Kidney (tissue), 14 donors: Measurements from ENCODE around the gene TNPO2. TPM values are rescaled to one million over a fixed set of nuclear protein-coding genes. Genes with fewer than 3 reads are reported as not detected.

ENCODE experiments used
- DNase-seq, 5 donors: peaks; one replicate each; pipeline ENCODE4 v3.0.0-alpha.2; 2013 to 2020
- FAIRE-seq: peaks from 2 replicates; lab custom pipeline; 2012; peaks lifted over from hg19 to GRCh38; lab: Jason Lieb, UNC
- H3K27ac ChIP-seq, 2 donors: one replicate each; pipeline ENCODE4 v1.7.0; 2013; ENCODE audit warnings: low read depth in 2 of 2, low read length in 2 of 2, inconsistent platforms in 1 of 2
- H3K27me3 ChIP-seq: one replicate; pipeline ENCODE4 v1.7.1; 2013; ENCODE audit warnings: low read length, inconsistent platforms; ENCODE audit not compliant: control insufficient read depth, insufficient read depth
- H3K36me3 ChIP-seq, 3 donors: one replicate each; pipeline versions ENCODE4 v1.7.0 to v1.7.1; 2013; ENCODE audit warnings: low read length in 3 of 3, control low read depth in 1 of 3, inconsistent platforms in 1 of 3; ENCODE audit not compliant: insufficient read depth in 3 of 3, control insufficient read depth in 2 of 3
- H3K4me1 ChIP-seq, 3 donors: one replicate each; pipeline versions ENCODE4 v1.7.0 to v1.7.1; 2013; ENCODE audit warnings: low read length in 3 of 3, inconsistent platforms in 1 of 3, low read depth in 1 of 3; ENCODE audit not compliant: control insufficient read depth in 2 of 3, insufficient read depth in 2 of 3
- H3K4me3 ChIP-seq, 3 donors: one replicate each; pipeline versions ENCODE4 v1.7.0 to v1.8.1; 2013; ENCODE audit warnings: low read length in 3 of 3, control low read depth in 1 of 3, inconsistent platforms in 1 of 3
- H3K9ac ChIP-seq, 3 donors: one replicate each; pipeline versions ENCODE4 v1.7.0 to v1.7.1; 2013; ENCODE audit warnings: low read length in 3 of 3, control low read depth in 1 of 3, inconsistent platforms in 1 of 3
- H3K9me3 ChIP-seq, 3 donors: one replicate each; pipeline versions ENCODE4 v1.7.0 to v1.7.1; 2013; ENCODE audit warnings: low read length in 3 of 3, control low read depth in 1 of 3, inconsistent platforms in 1 of 3; ENCODE audit not compliant: control insufficient read depth in 2 of 3, insufficient read depth in 1 of 3
- CTCF ChIP-seq: IDR thresholded peaks from 3 replicates; pipeline ENCODE4 v1.5.1; 2012; ENCODE audit warnings: mild to moderate bottlenecking, moderate library complexity, borderline replicate concordance; ENCODE audit not compliant: insufficient read depth; ENCODE audit errors: extremely low read depth
- intact Hi-C: fragments of 100-400 bp; cut with DNase I; formaldehyde crosslinking; loops from one replicate; pipeline ENCODE4 v1.11.1; 2022
- polyA plus RNA-seq: library from polyadenylated mRNA; stranded (reverse); fragments of 350-450 nt; fragmentation: Illumina TruSeq; extraction: RNeasy Lipid Tissue Mini Kit (QIAGEN cat#74804); gene quantifications from one replicate; pipeline ENCODE4 v1.2.3, GENCODE V29; 2014; ENCODE audit warnings: low read depth, low replicate concordance; ENCODE audit not compliant: insufficient read depth
- total RNA-seq: library from RNA; stranded (reverse); fragmentation: NEBNext Ultra II Directional; extraction: Animal tissue kit (Norgen Biotek cat#: 25700); gene quantifications from one replicate; pipeline ENCODE4 v1.2.1, GENCODE V29; 2021
- donor health status: control.
- donor health status: control.
- donor health status: control.
- donor health status: control.
- donor health status: control.
- donor health status: DM: yes; HTN: yes; CAD: no.
- donor health status: Normal renal cell carcinoma (clear cell type).

Gene TNPO2
- total and polyA plus RNA-seq, 2 donors from 2014 or later = 20.5 to 62.7 TPM

DNA sequence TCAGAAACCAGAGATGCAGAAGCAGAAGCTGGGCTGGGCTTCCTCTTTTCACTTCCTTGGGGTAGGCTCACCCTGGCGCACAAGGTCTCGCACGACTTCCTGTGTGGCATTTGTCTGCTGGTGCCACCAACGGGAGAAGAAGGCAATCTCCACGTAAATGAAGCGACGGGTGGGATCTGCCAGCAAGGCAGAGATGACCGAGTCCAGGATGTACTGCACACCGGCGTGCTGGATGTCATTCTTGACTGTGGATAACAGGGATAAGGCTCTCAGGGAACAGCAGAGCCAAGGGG lies 58.5 kb downstream of the TNPO2 start:
- Histone ChIP-seq H3K27ac (no peak overlapping the region), H3K27me3 (no peaks in the 10 kb centered on the region), H3K9me3 (no peaks in the 10 kb centered on the region), H3K9ac (no peak overlapping the region), H3K4me3 (peak overlapping the region in 1 of 3 donors; percentile 77), H3K4me1 (peaks cover 0 to 23% (median 18%) of the 10 kb centered on the region in 3 donors), H3K36me3 (peaks cover 3% of the 10 kb centered on the region in 3 donors)
- no peak for FAIRE-seq
- intact Hi-C loops = no loop called here
- no peak for DNase-seq
- no peak for TF ChIP-seq CTCF

DNA sequence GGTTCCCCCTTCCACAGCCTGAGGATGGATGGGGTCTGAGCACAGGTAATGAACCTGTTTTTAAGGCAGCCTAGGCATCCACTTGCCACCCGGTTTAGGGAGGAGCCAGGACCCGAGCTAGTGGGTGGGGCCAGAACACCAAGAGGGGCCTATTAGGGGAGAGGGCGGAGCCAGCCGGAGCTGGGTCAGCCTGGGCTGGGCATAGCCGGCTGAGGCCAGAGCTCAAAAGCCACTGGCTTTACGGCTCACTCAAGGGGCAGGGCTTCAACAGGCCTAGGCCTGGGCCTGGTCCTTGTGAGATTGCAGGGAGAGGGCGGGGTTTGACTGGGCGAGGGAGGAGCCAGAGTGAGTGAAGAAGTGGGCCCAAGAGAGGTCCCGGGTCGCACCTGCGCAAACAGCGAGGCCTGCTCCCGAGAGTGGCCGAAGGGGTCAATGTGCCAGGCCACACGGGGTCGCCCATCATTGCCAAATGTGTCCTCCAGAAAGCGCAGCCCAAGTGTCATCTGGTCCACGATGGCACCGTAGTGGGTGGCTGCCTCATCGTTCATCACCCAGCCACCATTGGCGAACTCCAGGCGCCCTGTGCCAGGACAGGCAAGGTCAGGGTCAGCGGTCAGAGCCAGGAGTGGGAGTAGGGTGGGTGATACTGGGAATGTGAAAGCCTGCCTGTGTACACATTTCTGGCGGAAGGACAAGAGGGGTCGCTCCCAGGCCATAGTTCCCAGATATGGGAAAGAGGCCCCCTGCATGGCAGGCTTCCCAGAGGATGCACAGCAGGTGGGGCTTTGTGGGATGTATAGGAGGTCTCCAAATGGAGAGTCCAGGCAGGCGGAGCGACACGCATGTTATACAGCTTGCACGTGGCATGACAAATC lies 59.1 kb downstream of the TNPO2 start:
- Histone ChIP-seq H3K36me3 (peaks cover 3 to 5% (median 3%) of the 10 kb centered on the region in 3 donors), H3K4me3 (no peak overlapping the region), H3K27ac (no peak overlapping the region), H3K9ac (no peak overlapping the region), H3K27me3 (no peaks in the 10 kb centered on the region), H3K4me1 (peaks cover 0 to 19% (median 18%) of the 10 kb centered on the region in 3 donors), H3K9me3 (no peaks in the 10 kb centered on the region)
- intact Hi-C loops = no loop called here
- FAIRE-seq (no peak), DNase-seq (no peak)
- no peak for TF ChIP-seq CTCF

- peaks cover 0 to 6% (median 5%) of the 10 kb centered on the region in 3 donors for H3K4me1 ChIP-seq
- no peak overlapping the region for H3K27ac ChIP-seq
- TF ChIP-seq CTCF = no peak
- H3K9ac ChIP-seq = no peak overlapping the region
- H3K4me3 ChIP-seq = no peak overlapping the region
- no peak for DNase-seq
- intact Hi-C loops = no loop called here
- FAIRE-seq = no peak
- no peaks in the 10 kb centered on the region for H3K27me3 ChIP-seq
- H3K9me3 ChIP-seq = no peaks in the 10 kb centered on the region
- peaks cover 3 to 6% (median 5%) of the 10 kb centered on the region in 3 donors for H3K36me3 ChIP-seq
Observed at GRCh38 chr19:12660980-12661379, 62.8 kb downstream of the TNPO2 start.
